ENCODE results near the gene IQSEC1. TPM values are rescaled to one million over a fixed set of nuclear protein-coding genes. Genes with fewer than 3 reads are reported as not detected.

IQSEC1 gene
- total RNA-seq, 1 experiment from 2014 or later: 4.9 TPM

DNA sequence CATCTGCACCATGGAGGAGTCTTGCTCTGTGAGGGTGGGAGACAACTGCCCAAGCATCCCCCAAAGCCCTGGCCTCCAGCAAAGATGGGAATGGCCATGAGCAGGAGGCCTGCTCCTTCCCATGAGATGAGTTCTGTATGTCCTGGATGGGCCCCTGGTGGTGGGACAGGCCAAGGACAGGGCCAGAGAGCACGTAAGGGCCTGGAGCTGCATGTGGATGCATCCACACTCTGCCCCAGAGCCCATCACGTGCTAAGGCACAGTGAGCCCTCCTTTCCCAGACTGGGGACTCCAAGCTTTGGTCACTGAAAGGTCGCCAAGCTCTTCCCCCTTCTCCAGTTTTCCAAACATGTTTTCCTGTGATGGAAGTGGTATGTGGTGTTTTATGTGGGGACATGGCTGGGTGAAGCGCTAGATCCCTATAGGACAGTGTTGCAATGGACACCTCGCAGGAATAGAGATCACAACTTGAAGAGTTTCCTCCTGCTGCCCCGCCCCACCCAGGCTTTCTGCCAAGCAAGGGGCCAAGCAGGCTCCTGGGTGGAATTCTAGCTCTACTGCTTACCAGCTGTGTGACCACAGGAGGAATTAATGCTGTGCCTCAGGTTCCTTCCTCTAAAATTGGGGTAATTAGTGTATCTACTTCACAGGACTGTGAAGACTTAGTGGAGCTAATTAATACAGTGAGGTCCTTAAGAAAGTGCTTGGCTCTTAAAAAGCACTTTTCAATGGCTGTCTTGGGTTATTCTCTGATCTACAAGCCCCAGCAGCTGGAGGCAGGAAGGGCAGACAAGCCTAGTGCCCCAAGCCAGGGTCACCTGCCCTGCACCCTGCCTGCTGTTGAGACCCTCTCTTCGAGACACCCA lies 125.5 kb downstream of the IQSEC1 start:
- Histone ChIP-seq H3K4me3 (no peak overlapping the region), H3K27me3 (no peaks in the 10 kb centered on the region), H3K9me3 (no peaks in the 10 kb centered on the region), H3K36me3 (no peaks in the 10 kb centered on the region)
- DNase-seq: peak; percentile 67

GRCh38 chr3:12946649-12947316 lies 126.4 kb downstream of the IQSEC1 start:
- Histone ChIP-seq H3K27me3 (no peaks in the 10 kb centered on the region), H3K4me3 (no peak overlapping the region), H3K9me3 (no peaks in the 10 kb centered on the region), H3K36me3 (no peaks in the 10 kb centered on the region)
- DNase-seq: no peak

DNA sequence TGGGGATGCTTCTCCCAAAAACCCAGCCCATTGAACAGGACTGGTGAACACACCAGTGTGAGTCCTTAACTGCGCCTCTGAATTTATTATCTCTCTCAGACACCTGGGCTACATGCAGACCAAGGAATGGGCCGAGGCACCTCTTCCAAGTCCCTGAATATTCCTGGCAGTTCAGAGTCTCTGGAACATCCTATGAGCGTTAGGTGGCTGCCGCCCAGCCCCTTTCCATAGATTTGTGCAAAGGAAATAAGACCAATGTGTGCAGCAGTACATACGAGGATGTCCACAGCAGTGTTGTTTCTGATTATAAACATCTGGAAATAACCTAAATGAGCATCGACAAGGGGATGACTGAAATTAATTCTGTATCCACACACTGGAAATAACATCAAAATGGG lies 127.0 kb downstream of the IQSEC1 start:
- Histone ChIP-seq H3K4me3 (no peak overlapping the region), H3K36me3 (no peaks in the 10 kb centered on the region), H3K9me3 (no peaks in the 10 kb centered on the region), H3K27me3 (no peaks in the 10 kb centered on the region)
- DNase-seq: no peak

DNA sequence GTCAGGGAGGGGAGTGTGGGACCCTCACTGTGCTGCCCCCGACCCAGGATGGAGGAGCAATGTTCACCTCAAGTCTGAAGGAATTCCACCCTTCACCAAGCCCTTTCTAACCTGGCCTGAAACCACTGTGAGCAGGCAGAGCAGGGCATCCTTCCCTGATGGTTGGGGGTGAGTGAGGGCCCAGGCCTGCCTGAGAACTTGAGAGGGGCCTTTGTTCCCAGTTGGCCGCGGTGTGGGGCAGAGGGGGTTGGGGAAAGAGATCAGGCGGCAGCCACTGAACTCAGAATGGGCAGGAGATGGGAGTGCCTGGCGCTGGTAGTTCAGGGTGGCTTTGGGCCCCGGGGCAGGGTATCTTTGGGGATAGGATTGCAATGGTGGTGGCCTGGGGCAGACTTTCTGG lies 128.4 kb downstream of the IQSEC1 start:
- H3K9me3 ChIP-seq: no peaks in the 10 kb centered on the region
- DNase-seq: no peak
- no peaks in the 10 kb centered on the region for H3K27me3 ChIP-seq
- H3K36me3 ChIP-seq: no peaks in the 10 kb centered on the region
- H3K4me3 ChIP-seq: no peak overlapping the region

- no peak for DNase-seq
- Histone ChIP-seq H3K4me3 (no peak overlapping the region), H3K9me3 (no peaks in the 10 kb centered on the region)
Measured at GRCh38 chr3:12944413-12944812, 128.8 kb downstream of the IQSEC1 start.

GRCh38 chr3:12943124-12944021 lies 129.9 kb downstream of the IQSEC1 start:
- Histone ChIP-seq H3K9me3 (no peaks in the 10 kb centered on the region), H3K36me3 (no peaks in the 10 kb centered on the region), H3K27me3 (no peaks in the 10 kb centered on the region), H3K4me3 (no peak overlapping the region)
- DNase-seq: no peak

More at GRCh38 chr3:12944413-12944812, 128.8 kb downstream of the IQSEC1 start:
- Histone ChIP-seq H3K27me3 (no peaks in the 10 kb centered on the region), H3K36me3 (no peaks in the 10 kb centered on the region)

- Histone ChIP-seq H3K9me3 (no peaks in the 10 kb centered on the region), H3K4me3 (no peak overlapping the region), H3K27me3 (no peaks in the 10 kb centered on the region), H3K36me3 (no peaks in the 10 kb centered on the region)
- no peak for DNase-seq
Measured at GRCh38 chr3:12941495-12942023, 131.7 kb downstream of the IQSEC1 start.

DNA sequence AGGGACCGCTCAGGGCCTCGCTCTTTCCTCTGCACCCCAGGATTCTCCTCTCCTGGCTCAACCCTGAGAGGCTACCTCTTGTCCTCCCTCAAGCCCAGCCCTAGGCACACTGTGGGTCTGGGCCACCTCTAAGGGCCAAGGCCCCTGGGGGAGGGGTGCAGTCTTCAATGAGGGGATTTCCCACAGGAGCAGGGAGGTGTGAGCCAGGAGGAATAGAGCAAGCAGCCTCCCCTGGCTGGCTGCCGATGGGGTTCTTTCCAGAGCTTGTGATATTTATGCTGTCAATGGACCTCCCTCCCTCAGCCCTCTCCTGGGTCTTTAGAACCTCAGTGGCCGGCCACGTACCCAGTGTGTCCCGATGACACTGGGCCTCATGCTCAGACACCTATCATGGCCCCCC lies 132.4 kb downstream of the IQSEC1 start:
- no peaks in the 10 kb centered on the region for H3K9me3 ChIP-seq
- no peak for DNase-seq
- H3K4me3 ChIP-seq: no peak overlapping the region
- no peaks in the 10 kb centered on the region for H3K36me3 ChIP-seq
- H3K27me3 ChIP-seq: no peaks in the 10 kb centered on the region

DNA sequence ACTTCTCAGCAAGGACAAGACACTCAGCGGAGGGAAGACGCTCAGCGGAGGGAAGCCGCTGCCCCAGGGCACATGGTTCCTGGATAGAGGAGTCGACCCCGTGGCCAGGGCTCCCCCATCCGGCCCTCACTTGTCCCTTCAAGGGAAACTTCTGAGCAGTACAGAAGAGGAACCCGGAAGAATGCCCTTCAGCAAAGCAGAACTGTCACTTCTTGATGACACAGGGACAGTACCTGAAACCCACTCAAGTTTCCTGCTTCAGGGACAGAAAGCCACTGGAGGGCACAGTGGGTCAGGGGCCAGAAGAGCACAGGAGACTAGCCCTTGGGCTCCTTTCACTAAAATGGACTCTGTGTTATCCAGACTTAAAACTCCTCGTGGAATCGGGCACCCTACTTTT lies 134.1 kb downstream of the IQSEC1 start:
- Histone ChIP-seq H3K9me3 (no peaks in the 10 kb centered on the region), H3K36me3 (no peaks in the 10 kb centered on the region), H3K4me3 (no peak overlapping the region), H3K27me3 (no peaks in the 10 kb centered on the region)
- DNase-seq: no peak

GRCh38 chr3:12938258-12938711 lies 134.9 kb downstream of the IQSEC1 start:
- no peaks in the 10 kb centered on the region for H3K36me3 ChIP-seq
- H3K27me3 ChIP-seq: no peaks in the 10 kb centered on the region
- DNase-seq: no peak
- no peak overlapping the region for H3K4me3 ChIP-seq
- no peaks in the 10 kb centered on the region for H3K9me3 ChIP-seq

DNA sequence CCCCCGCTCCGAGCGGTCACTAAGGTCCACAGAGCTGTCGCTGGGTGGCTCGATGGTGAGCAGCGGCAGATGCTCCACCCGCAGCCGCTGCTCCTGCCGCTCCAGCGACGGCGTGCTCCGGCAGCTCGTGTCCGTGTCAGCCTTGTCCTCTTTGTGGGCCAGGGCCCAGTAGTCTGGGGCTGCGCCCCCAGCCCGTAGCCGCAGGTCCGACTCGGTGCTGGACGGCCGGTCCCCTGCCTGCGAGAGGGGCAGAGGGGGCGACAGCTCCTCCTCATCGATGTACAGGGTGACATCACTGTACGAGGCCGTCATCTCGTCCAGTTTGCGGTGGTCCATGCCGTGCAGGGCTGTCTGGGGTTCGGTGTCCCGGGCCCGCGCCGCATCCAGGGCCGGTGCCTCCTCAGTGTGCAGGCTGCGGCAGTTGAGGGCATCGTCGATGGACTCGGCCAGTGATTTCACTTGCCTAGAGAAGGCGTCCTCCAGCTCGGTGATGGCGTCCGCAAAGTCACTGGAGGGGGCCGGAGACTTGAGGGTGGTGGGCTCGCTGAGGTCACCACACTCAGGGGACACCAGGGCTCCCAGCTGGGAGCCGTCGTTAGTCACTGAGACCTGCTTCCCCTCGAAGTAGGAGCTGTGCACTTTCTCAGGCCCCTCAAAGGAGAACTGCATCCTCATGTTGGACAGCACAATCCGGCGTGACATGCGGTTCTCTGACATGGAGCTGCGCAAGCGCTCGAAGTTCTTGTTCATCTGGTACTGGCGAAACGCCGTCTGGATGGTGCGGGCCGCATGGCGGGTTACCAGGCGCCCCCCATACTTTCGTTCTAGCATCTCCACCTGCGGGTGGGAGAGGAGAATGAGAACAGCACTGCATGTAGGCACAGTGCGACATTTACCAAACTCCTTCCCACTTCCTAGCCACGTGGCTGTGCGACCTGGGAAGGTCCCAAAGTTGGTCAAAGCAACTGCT lies 137.1 kb downstream of the IQSEC1 start:
- Histone ChIP-seq H3K9me3 (no peaks in the 10 kb centered on the region), H3K4me3 (no peak overlapping the region), H3K27me3 (no peaks in the 10 kb centered on the region), H3K36me3 (no peaks in the 10 kb centered on the region)
- no peak for DNase-seq

DNA sequence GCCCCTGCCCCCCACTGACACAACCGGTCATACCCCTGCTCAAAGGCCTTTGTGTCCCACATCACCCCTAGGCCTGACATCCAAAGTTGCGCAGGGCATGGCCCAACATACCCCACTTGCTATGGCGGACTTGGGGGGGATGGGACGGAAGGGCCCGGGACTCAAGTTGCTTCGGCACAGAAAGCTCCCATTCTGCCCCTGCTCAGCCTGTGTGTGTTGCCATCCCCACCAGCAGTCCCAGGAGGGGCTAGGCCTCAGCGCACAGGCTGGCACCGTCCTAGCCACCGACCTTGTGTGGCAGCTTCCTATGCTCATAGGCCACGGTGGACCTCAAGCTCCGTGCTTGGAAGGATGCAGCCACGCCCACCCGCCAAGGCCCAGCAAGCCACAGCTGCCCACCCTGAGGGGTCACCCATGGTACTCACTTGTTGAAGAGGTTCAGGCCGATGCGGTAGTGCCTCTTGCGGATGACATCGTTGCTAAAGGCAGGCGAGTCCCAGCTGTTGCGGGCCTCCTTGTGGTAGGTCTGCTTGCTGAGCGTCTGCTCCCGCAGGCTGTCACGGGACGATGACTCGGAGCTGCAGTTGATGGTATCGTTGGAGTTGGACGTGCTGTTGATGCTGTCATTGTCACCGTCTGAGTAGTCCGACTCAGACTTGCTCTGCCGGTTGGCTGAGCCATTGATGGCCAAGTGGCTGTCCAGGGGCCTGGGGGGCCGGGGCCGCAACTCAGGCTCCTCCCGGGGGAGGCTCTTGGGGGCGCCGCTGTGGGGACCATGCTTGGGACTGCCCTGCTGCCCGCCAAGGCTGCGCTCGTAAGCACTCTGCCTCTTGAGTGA lies 138.0 kb downstream of the IQSEC1 start:
- Histone ChIP-seq H3K36me3 (no peaks in the 10 kb centered on the region), H3K27me3 (no peaks in the 10 kb centered on the region), H3K4me3 (no peak overlapping the region), H3K9me3 (no peaks in the 10 kb centered on the region)
- DNase-seq: no peak

DNA sequence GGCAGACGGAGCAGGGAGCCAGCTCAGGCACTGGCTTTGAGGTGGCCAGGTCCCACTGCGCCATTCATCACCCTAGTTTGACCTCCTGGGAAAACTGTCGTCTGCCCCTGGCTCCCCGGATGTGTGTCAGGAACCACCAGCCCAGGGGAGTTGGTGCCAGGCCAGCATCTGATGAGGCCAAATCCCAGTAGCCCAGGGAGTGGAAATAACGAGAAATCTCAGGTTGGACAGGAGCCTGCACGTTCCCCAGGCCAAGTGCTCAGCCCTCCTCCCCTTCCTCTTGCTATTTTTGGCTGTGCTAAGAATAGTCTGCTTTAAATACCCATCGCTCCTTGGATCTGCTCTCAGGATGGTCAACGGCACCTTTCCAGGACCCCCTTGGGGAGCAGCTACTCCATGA lies 138.8 kb downstream of the IQSEC1 start:
- Histone ChIP-seq H3K4me3 (no peak overlapping the region), H3K9me3 (no peaks in the 10 kb centered on the region), H3K27me3 (no peaks in the 10 kb centered on the region), H3K36me3 (no peaks in the 10 kb centered on the region)
- peak; percentile 63 for DNase-seq

- no peak for DNase-seq
- Histone ChIP-seq H3K4me3 (no peak overlapping the region), H3K36me3 (no peaks in the 10 kb centered on the region), H3K9me3 (no peaks in the 10 kb centered on the region), H3K27me3 (no peaks in the 10 kb centered on the region)
Measured at GRCh38 chr3:12933901-12934300, 139.3 kb downstream of the IQSEC1 start.

- no peak for DNase-seq
- no peaks in the 10 kb centered on the region for H3K27me3 ChIP-seq
- H3K4me3 ChIP-seq: no peak overlapping the region
- H3K36me3 ChIP-seq: no peaks in the 10 kb centered on the region
- H3K9me3 ChIP-seq: no peaks in the 10 kb centered on the region
Measured at GRCh38 chr3:12932754-12933153, 140.5 kb downstream of the IQSEC1 start.
